ENCODE data around the gene HOXB3. TPM values are rescaled to one million over a fixed set of nuclear protein-coding genes. Genes with fewer than 3 reads are reported as not detected.

Gene HOXB3
- polyA plus RNA-seq, 1 of the 3 experiments (the other 2 are of a cell fraction) = 0.46 TPM

DNA sequence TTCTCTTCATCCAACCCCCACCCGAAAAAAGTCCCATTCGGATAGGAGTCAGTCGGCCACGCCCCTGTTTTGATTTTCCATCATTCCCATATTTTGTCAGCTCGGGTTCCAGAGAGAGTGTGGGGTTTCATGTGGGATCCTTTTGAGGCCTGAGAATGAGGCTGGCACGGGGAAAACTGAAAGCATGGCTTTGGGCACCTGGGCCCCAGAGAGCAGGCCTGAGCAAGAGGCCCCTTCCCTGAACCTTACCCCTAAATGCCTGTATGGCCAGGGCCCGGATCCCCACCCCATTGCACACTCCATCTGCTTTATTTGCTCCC is 7.3 kb downstream of the HOXB3 start:
- Histone ChIP-seq H3K27ac (ENCODE audit: low read depth in 2 of 2, low read length in 1 of 2) (no peak overlapping the region), H3K9me2 (no peaks in the 10 kb centered on the region), H3F3A (replicated peaks; ENCODE audit: insufficient read depth) (peaks cover 4% of the 10 kb centered on the region), H4K20me1 (ENCODE audit: insufficient read depth) (peaks cover 9% of the 10 kb centered on the region; the same call in 1 of the 2 replicates), H3K36me3 (replicated peaks in 1 of 2; ENCODE audit: control insufficient read depth in 1 of 2, insufficient read depth in 2 of 2, low read length in 1 of 2) (no peaks in the 10 kb centered on the region), H2AFZ (ENCODE audit: low read depth) (no peak overlapping the region), H3K4me1 (ENCODE audit: control insufficient read depth in 1 of 2, insufficient read depth in 2 of 2, low read depth in 1 of 2, low read length in 1 of 2) (peaks cover 2 to 3% of the 10 kb centered on the region in 2 experiments; a peak in 1 of 4 replicates), H3K4me3 (ENCODE audit: low read depth in 2 of 2, low read length in 1 of 2) (no peak overlapping the region), H3K9ac (no peak overlapping the region), H3K4me2 (no peak overlapping the region), H3K9me3 (no peaks in the 10 kb centered on the region), H3K27me3 (ENCODE audit: insufficient read depth) (peaks cover 94% of the 10 kb centered on the region), H3K79me2 (ENCODE audit: insufficient read depth) (no peaks in the 10 kb centered on the region)
- WGBS (ENCODE audit: low lambda C conversion rate) = 28% methylated on average over 7 of the region's 7 CpGs
- CTCF ChIA-PET = interaction anchor here (0.8 to 1.5 kb wide), 3 partner anchors 54 to 248 kb away, joined by 3 to 4 read pairs (median 3); no protein-coding TSS in a partner anchor
- POLR2A ChIA-PET = no interaction called here
- no peak for TF ChIP-seq GABPA (IDR thresholded peaks at IDR 0.05; ENCODE audit: low read depth)
- DNase-seq = no peak

DNA sequence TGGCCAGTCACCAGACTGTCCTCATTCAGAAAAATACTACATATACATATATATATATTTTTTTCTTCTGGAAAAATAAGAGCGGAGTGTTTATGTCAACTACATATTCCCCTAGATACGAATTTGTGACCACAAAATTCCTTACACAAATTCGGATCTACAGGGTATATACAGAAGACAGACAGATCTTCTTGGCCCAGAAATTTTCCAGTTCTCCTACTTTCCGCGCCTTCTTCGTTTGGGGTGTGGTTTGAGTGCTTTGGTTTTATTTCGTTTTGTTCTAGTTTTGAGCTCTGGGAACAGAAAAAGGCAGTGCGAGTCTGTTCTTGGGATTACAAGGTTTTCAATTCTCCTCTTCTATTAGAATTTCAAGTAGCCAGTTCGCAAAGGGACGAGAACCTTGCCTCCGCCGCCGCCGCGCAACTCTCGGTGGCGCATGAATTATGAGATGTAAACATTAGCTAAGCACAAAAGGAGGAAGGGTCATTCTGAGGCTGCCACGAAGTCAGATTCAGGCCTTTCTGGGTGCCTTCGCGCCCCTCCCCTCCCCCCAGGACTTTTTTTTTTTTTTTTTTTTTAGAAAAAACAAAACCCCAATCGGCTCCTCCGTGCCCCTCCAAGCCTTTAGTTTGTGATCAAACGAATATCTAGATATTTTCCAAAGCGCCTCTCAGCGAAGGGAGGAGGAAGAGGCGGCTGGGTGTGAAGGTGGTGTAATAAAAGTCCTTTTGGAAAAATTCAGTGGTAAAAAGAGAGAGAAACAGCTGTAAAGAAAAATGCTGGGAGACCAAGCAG is 10.1 kb downstream of the HOXB3 start:
- Histone ChIP-seq H3K27me3 (ENCODE audit: insufficient read depth) (peaks cover 94% of the 10 kb centered on the region), H3K9ac (no peak overlapping the region), H2AFZ (ENCODE audit: low read depth) (no peak overlapping the region), H3K27ac (ENCODE audit: low read depth in 2 of 2, low read length in 1 of 2) (no peak overlapping the region), H3K9me2 (no peaks in the 10 kb centered on the region), H3F3A (replicated peaks; ENCODE audit: insufficient read depth) (peaks cover 4% of the 10 kb centered on the region), H3K9me3 (no peaks in the 10 kb centered on the region), H4K20me1 (ENCODE audit: insufficient read depth) (peaks cover 9% of the 10 kb centered on the region; the same call in 1 of the 2 replicates), H3K4me3 (ENCODE audit: low read depth in 2 of 2, low read length in 1 of 2) (no peak overlapping the region), H3K79me2 (ENCODE audit: insufficient read depth) (no peaks in the 10 kb centered on the region), H3K4me1 (ENCODE audit: control insufficient read depth in 1 of 2, insufficient read depth in 2 of 2, low read depth in 1 of 2, low read length in 1 of 2) (peaks cover 0 to under 1% of the 10 kb centered on the region in 2 experiments; a peak in 1 of 4 replicates), H3K4me2 (no peak overlapping the region), H3K36me3 (replicated peaks in 1 of 2; ENCODE audit: control insufficient read depth in 1 of 2, insufficient read depth in 2 of 2, low read length in 1 of 2) (no peaks in the 10 kb centered on the region)
- 27% methylated on average over 26 of the region's 26 CpGs for WGBS (ENCODE audit: low lambda C conversion rate)
- CTCF ChIA-PET = interaction anchor here (0.7 to 1.5 kb wide), 4 partner anchors 12 to 244 kb away, joined by 3 read pairs; no protein-coding TSS in a partner anchor
- TF ChIP-seq POLR2AphosphoS5 (IDR thresholded peaks at IDR 0.05; ENCODE audit: low read depth, low read length) = 0 out of 2 replicates have a peak, but pooled peaks have one; percentile 16
- no peak for TF ChIP-seq IRF3 (IDR thresholded peaks at IDR 0.05; ENCODE audit: low read depth, low read length)
- no peak for DNase-seq
- POLR2A ChIA-PET = no interaction called here

DNA sequence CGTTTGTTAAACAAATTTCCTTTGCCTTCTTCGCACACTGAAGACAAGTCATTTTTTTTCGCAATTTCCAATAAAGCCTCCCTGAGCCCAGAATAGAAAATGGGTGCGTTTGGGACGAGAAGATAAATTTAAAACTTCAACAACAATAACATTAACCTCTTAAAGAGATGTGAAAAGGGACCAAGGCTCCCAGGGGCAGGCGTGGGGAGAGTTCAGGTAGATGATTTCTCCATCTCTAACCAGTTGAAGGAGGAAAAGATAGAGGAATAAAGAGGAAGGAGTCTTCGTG is 10.6 kb downstream of the HOXB3 start:
- no peak for TF ChIP-seq GABPA (IDR thresholded peaks at IDR 0.05; ENCODE audit: low read depth)
- Histone ChIP-seq H3K36me3 (replicated peaks in 1 of 2; ENCODE audit: control insufficient read depth in 1 of 2, insufficient read depth in 2 of 2, low read length in 1 of 2) (no peaks in the 10 kb centered on the region), H3K9me2 (no peaks in the 10 kb centered on the region), H3K9me3 (no peaks in the 10 kb centered on the region), H3K4me2 (no peak overlapping the region), H3K27ac (ENCODE audit: low read depth in 2 of 2, low read length in 1 of 2) (no peak overlapping the region), H3F3A (replicated peaks; ENCODE audit: insufficient read depth) (peaks cover 4% of the 10 kb centered on the region), H3K27me3 (ENCODE audit: insufficient read depth) (peaks cover 94% of the 10 kb centered on the region), H2AFZ (ENCODE audit: low read depth) (no peak overlapping the region), H3K4me1 (ENCODE audit: control insufficient read depth in 1 of 2, insufficient read depth in 2 of 2, low read depth in 1 of 2, low read length in 1 of 2) (no peaks in the 10 kb centered on the region; a peak in 1 of 4 replicates), H3K9ac (no peak overlapping the region), H3K4me3 (ENCODE audit: low read depth in 2 of 2, low read length in 1 of 2) (no peak overlapping the region), H3K79me2 (ENCODE audit: insufficient read depth) (no peaks in the 10 kb centered on the region), H4K20me1 (ENCODE audit: insufficient read depth) (peaks cover 9% of the 10 kb centered on the region; the same call in 1 of the 2 replicates)
- ChIA-PET CTCF (interaction anchor here (0.7 to 1.5 kb wide), 3 partner anchors 11 to 244 kb away, joined by 3 read pairs; no protein-coding TSS in a partner anchor), POLR2A (no interaction called here)
- WGBS (ENCODE audit: low lambda C conversion rate) = 17% methylated on average over 7 of the region's 7 CpGs
- no peak for DNase-seq
